ENCODE results near the gene NTN1.

Gene NTN1

GRCh38 chr17:9124554-9124935 is 103.2 kb downstream of the NTN1 start:
- H3K9me2 ChIP-seq (replicated peaks; ENCODE audit: control insufficient read depth, low read length): no peaks in the 10 kb centered on the region
- no peaks in the 10 kb centered on the region for H3K36me3 ChIP-seq (ENCODE audit: control insufficient read depth, low read length)
- H3K4me3 ChIP-seq (ENCODE audit: low read length): no peak overlapping the region
- no peaks in the 10 kb centered on the region for H3F3A ChIP-seq (ENCODE audit: control insufficient read depth, insufficient read depth)
- H3K9me3 ChIP-seq (ENCODE audit: control insufficient read depth, insufficient read depth, low read length): no peaks in the 10 kb centered on the region
- H3K79me2 ChIP-seq (ENCODE audit: control insufficient read depth, low read length): no peaks in the 10 kb centered on the region
- no peaks in the 10 kb centered on the region for H4K20me1 ChIP-seq (ENCODE audit: control insufficient read depth, insufficient read depth, low read depth, low read length)
- peaks cover 8% of the 10 kb centered on the region for H3K27me3 ChIP-seq (ENCODE audit: control insufficient read depth, low read length)
- H3K27ac ChIP-seq (ENCODE audit: low read depth, low read length): no peak overlapping the region
- H3K4me2 ChIP-seq (ENCODE audit: low read length): no peak overlapping the region
- H3K4me1 ChIP-seq (ENCODE audit: control insufficient read depth, low read length): no peaks in the 10 kb centered on the region
- TF ChIP-seq CTCF (IDR thresholded peaks at IDR 0.05; ENCODE audit: low read depth, low read length, poor library complexity, severe bottlenecking) (no peak), EZH2phosphoT487 (IDR thresholded peaks at IDR 0.05; ENCODE audit: borderline replicate concordance, low read length) (no peak)

- H3K36me3 ChIP-seq (ENCODE audit: control insufficient read depth, low read length): no peaks in the 10 kb centered on the region
- no peak overlapping the region for H3K4me2 ChIP-seq (ENCODE audit: low read length)
- no peaks in the 10 kb centered on the region for H3K79me2 ChIP-seq (ENCODE audit: control insufficient read depth, low read length)
- no peaks in the 10 kb centered on the region for H3K4me1 ChIP-seq (ENCODE audit: control insufficient read depth, low read length)
- no peak overlapping the region for H3K4me3 ChIP-seq (ENCODE audit: low read length)
- H3K27ac ChIP-seq (ENCODE audit: low read depth, low read length): no peak overlapping the region
- no peaks in the 10 kb centered on the region for H4K20me1 ChIP-seq (ENCODE audit: control insufficient read depth, insufficient read depth, low read depth, low read length)
- peaks cover 8% of the 10 kb centered on the region for H3K27me3 ChIP-seq (ENCODE audit: control insufficient read depth, low read length)
- no peaks in the 10 kb centered on the region for H3K9me3 ChIP-seq (ENCODE audit: control insufficient read depth, insufficient read depth, low read length)
- no peaks in the 10 kb centered on the region for H3F3A ChIP-seq (ENCODE audit: control insufficient read depth, insufficient read depth)
- TF ChIP-seq CTCF (IDR thresholded peaks at IDR 0.05; ENCODE audit: low read depth, low read length, poor library complexity, severe bottlenecking) (no peak), EZH2phosphoT487 (IDR thresholded peaks at IDR 0.05; ENCODE audit: borderline replicate concordance, low read length) (no peak)
- H3K9me2 ChIP-seq (replicated peaks; ENCODE audit: control insufficient read depth, low read length): no peaks in the 10 kb centered on the region
These were observed 104.4 kb downstream of the NTN1 start for GRCh38 chr17:9125722-9126121.

- no peaks in the 10 kb centered on the region for H3K9me2 ChIP-seq (replicated peaks; ENCODE audit: control insufficient read depth, low read length)
- no peaks in the 10 kb centered on the region for H4K20me1 ChIP-seq (ENCODE audit: control insufficient read depth, insufficient read depth, low read depth, low read length)
- no peak overlapping the region for H3K27ac ChIP-seq (ENCODE audit: low read depth, low read length)
- no peaks in the 10 kb centered on the region for H3F3A ChIP-seq (ENCODE audit: control insufficient read depth, insufficient read depth)
- TF ChIP-seq CTCF (IDR thresholded peaks at IDR 0.05; ENCODE audit: low read depth, low read length, poor library complexity, severe bottlenecking) (no peak), EZH2phosphoT487 (IDR thresholded peaks at IDR 0.05; ENCODE audit: borderline replicate concordance, low read length) (no peak)
- no peak overlapping the region for H3K4me2 ChIP-seq (ENCODE audit: low read length)
- no peaks in the 10 kb centered on the region for H3K79me2 ChIP-seq (ENCODE audit: control insufficient read depth, low read length)
- no peaks in the 10 kb centered on the region for H3K36me3 ChIP-seq (ENCODE audit: control insufficient read depth, low read length)
- H3K9me3 ChIP-seq (ENCODE audit: control insufficient read depth, insufficient read depth, low read length): no peaks in the 10 kb centered on the region
- H3K4me1 ChIP-seq (ENCODE audit: control insufficient read depth, low read length): no peaks in the 10 kb centered on the region
- H3K4me3 ChIP-seq (ENCODE audit: low read length): no peak overlapping the region
- H3K27me3 ChIP-seq (ENCODE audit: control insufficient read depth, low read length): peaks cover 8% of the 10 kb centered on the region
These were observed 106.0 kb downstream of the NTN1 start for GRCh38 chr17:9127340-9127739.

GRCh38 chr17:9131371-9131770 is 110.1 kb downstream of the NTN1 start:
- TF ChIP-seq CTCF (IDR thresholded peaks at IDR 0.05; ENCODE audit: low read depth, low read length, poor library complexity, severe bottlenecking) (no peak), EZH2phosphoT487 (IDR thresholded peaks at IDR 0.05; ENCODE audit: borderline replicate concordance, low read length) (no peak)
- Histone ChIP-seq H3K36me3 (ENCODE audit: control insufficient read depth, low read length) (no peaks in the 10 kb centered on the region), H3K4me2 (ENCODE audit: low read length) (no peak overlapping the region), H4K20me1 (ENCODE audit: control insufficient read depth, insufficient read depth, low read depth, low read length) (no peaks in the 10 kb centered on the region), H3K27ac (ENCODE audit: low read depth, low read length) (no peak overlapping the region), H3K9me3 (ENCODE audit: control insufficient read depth, insufficient read depth, low read length) (no peaks in the 10 kb centered on the region), H3K27me3 (ENCODE audit: control insufficient read depth, low read length) (peaks cover 3% of the 10 kb centered on the region), H3K4me3 (ENCODE audit: low read length) (no peak overlapping the region), H3K9me2 (replicated peaks; ENCODE audit: control insufficient read depth, low read length) (no peaks in the 10 kb centered on the region), H3K79me2 (ENCODE audit: control insufficient read depth, low read length) (no peaks in the 10 kb centered on the region), H3F3A (ENCODE audit: control insufficient read depth, insufficient read depth) (no peaks in the 10 kb centered on the region), H3K4me1 (ENCODE audit: control insufficient read depth, low read length) (no peaks in the 10 kb centered on the region)

All from DOHH2 (cell line).